Stimulated activated CD4-positive, alpha-beta T cell treated with anti-CD3 and anti-CD28 coated beads, Interleukin-2, amount 100 ng/mL, for 4 hours (primary cell): ENCODE data around the gene RASL12.

ENCODE experiments used
- DNase-seq: peaks from one replicate; pipeline ENCODE4 v3.0.0-alpha.2; 2020; ENCODE audit warnings: low read depth

The RASL12 gene

DNA sequence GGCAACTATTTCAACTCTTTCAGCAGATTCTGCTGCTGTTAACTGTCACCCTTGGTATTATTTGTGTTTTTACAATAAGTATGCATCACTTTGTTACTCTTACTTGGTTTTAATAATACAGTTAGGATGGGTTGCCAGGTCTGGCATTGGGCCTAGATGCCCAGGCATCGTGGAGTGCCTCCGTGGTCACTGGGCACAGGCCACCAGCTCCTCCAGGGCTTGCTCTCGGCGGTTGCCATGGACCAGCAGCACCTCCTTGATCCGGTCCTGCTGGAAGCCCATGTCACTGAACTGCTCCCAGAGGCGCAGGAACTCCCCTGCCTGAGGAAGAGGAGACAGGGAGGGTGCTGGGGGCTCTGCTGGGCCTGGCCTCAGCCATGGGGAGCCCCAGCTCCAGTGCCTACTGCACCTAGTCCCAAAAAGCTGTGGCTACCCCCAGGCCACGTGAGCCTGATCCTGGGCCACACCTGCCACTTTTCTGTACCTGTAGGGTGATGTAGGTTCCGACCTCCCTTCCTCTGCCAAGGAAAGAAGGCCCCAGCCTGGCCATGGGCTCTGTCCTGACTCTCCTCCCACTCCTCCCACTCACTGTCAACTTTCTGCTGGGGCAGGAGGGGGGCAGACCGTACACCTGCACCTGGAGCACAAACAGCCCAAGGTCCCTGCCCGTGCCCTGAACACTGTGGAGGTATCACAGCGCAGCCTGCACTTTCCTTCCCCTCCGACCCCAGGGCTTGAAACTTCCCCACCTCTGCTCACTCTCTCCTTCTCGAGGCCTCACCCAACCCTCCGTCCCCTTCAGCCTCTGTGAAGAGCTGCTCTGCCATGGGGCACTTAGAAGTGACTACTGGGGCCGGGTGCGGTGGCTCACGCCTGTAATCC is 25.4 kb upstream of the RASL12 start:
- no peak for DNase-seq

DNA sequence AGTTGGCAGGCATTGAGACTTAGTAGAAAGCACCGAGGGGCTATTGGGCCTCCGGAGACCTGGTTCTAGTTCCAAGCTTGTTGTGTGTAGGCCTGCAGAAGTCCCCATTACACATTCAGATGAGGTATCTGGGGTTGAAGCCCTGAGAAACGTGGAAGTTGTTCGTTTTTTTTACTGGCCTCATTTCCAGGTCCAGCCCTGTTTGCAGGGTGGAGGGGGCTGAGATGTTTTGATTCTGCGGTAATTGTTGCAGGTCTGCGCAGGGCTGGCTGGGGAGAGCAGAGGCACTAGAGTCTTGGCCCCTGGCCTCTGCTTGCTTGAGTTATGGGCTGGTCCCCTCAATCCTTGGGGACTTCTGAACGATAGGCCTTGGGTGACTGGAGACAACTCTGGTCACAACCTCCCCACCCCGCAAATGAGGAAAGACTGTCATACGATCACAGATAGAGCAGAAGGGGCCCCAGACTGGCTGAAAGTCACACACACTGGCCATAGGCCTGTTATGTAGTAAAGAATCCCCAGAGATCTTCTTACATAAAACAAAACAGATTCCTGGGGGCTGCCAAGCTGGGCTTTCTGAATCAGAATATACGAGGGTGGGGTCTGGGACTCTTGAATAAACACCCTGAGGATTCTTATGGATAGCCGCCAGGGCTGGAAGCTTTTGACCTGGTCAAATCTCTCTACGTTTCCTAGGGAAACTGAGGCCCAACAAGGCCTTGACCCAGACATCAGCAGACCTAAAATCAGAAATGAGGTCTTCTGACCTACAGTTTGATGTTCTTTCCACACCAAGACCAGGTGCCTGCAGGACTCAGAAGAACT is 24.4 kb upstream of the RASL12 start:
- no peak for DNase-seq

DNA sequence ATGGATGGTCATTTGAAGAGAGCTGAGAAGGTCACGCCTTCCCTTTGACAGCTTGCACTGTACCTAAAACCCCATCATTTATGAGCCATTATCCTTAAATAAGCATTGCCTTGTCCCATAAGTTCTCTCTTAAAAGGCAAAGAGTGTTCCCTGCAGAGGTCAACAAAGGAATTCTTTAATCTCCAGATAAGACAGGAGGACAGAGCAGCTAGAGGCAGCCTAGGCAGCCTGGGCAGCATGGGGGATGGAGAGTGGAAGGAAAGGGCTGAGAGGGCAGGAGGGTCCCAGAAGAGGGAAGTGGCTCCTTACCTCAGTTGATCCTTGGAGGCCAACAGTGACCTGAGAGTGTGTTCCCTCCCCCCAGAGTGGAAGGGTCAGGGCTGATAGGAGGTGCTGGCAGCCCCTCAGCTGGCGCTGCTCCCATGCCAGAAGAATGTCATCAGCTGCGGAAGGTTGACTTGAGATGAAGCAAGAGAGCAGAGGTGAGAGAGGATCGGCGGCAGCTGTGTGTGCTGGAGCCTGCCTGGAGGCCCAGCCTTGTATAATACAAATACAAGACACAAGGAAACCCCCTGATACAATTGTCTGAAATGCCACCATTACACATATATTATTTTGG is 21.5 kb upstream of the RASL12 start:
- DNase-seq, result no peak

DNA sequence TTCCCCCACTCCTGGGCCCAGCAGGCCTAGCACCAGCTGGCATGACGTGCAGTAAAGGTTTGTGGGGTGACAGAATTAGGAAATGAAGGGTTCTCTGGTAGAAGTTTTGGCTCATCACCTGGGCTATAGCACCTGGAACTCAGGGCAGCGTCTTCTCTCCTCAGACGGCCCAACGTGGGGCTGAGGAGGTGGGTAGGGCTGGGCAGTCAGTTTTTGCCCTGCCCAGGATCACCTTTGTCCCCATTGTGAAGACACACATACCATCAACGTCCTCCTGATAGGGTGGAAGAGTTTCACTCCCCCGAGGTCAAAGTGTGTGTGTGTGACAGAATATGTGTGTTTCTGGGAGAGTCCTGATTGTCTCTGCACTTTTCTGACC is 20.8 kb upstream of the RASL12 start:
- DNase-seq, result no peak

DNA sequence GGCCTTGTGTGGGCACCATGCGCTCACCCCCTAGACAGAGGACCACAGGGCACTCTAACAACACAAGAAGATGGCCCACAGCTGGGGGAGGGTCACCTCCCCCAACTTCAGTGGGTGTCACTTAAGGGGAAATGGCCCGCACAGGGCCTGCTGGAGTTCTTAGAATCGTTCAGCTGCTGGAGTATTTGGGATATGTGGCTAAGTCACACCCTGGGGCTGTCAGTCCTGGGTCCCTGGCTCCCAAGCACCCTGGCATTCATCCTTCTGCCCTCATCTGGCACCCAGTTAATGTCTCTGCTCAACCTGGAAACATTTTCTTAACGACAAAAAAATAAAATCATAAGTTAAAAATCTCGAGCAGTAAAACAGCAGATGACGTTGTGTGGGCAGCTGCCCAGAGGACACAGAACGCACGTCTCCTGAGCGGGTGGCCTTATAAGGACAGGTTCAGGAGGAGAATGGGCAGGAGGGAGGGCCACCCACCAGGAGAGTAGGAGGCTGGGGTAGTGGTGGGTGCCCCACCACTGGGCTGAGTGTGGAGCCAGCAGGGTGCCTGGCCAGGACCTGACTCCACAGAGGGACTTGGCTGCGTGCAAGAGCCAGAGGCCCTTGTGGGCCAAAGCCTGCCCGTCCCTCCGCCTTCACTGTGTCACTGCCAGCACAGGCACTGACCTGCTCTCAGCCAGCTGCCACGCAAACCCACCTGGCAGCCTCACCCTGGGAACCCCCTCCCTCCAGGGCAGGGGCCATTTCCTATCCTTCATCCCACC is 20.3 kb upstream of the RASL12 start:
- DNase-seq, result no peak

DNA sequence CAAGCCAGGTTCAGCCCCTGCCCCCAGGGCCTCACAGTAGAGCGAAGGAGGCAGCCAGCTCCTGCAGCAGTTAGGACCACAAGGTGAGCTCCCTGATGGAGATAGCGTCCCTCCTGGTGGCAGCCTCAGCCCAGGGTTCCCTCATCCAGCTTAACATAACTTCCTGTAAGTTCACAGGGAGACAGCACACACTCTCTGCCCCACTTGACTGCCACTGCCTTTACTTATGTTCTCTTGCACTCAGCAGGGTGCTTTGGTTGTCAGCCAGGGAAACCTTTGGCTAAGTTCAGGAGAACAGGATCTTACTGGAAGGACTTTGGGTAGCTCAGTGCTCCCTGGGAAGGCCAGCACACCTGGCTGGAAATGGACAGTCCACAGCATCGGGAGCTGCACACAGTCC is 19.6 kb upstream of the RASL12 start:
- no peak for DNase-seq

DNA sequence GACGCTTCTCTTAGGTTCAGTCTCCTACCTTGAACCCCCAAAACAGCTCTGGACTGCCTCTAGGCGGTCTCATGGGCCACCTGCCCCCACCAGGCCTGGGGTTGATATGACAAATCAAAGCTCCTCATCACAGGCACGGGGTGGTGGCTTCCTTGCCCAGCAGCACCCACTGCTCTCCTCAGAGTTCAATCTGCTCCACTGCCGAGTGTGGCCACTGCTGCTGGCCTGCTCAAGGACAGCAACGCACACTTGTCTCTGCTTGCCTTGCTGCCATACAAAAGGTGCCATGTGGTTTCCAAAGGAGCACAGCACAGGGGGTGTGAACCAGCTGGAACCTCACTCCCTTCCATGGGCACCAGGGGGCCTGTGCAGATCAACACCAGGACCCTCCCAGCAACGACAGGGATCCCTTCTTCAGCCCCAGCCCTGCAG is 18.9 kb upstream of the RASL12 start:
- DNase-seq, result no peak

DNA sequence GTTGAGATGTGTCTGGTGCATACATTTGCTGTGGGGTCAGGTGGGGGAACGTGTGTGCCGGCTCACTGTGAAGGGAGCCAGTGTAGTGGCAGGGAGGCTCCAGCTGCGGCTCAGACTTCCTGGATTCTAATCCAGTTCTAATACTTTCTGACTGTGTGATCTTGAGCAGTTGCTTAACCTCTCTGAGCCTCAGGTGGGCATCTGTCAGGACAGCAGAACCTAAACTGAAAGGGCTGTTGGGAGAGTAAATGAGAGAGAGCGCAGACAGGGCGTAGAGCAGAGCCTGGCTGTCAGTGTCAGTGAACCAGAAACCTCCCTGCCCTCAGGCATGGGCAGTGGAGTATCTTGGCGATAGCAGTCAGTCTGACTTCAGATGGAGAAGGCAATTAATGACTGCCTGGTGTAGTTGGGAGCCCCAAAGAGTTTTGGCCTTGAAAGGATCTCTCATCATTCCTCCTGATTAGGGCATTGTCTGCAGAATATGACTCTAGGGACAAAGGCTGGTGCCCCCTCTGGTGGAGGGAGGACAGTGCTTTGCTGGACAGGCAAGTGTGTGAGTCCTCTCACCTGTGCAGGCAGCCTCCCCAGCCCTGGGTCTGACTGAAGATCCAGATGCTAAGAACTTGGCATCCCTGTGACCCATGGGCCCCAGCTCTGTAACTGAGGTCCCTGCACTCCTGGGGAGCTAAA is 18.3 kb upstream of the RASL12 start:
- no peak for DNase-seq

DNA sequence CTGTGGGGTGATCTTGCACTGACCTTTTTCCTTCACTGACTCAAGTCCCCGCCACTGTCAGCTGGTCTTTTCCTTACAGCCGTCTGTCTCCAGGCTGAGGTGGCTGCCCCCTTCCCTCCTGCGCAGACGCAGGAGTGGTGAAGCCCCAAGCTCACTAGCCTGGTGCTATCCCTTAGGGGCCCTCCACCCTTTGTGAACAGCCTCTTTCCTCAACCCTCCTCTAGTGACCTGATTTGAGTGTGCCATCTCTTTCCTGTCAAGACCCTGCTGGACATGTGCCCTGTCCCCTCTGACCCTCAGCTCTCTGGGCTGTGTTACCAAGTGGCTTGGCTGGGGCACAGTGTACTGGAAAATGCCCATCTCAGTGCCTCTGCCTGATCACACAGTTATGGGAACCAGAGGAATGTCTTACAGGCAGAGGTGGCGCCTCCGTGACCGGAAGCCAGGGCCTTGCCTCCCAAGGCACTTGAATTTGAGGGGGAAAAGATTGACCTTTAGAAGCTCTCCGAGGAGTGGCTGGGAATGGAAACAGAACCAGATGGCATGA is 17.5 kb upstream of the RASL12 start:
- DNase-seq, result no peak

DNA sequence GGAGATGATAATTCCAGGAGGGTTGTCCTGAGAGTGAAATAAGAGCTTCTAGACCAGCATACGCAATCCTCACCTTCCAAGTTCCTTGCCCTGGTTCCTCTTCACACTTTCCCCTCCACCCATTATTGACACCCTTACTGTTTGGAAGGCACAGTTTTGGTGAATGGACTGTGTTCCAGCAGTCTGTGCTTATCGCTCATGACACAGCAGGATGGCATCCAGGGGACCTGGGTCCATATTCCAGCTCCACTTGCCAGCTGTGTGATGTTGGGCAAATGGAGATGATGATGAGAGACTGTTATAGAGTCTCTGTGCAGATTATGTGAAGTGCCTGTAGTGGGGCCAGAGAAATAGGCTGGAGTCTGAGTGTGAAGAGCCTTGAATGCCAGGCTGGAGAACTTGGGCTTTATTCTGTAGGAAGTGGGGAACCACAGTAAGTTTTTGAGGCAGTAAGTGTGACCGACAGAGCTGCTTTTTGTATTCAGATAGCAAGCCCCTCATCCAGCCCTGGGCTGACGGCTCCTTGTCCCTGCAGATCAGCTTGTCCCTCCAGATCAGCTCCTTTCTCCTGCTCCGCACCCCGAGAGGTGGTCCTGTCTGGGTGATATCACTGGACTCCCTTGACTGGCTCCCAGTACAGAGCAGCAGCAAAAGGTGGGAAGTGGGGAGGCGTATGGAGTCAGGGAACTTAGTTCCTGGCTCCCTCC is 16.9 kb upstream of the RASL12 start:
- no peak for DNase-seq

DNA sequence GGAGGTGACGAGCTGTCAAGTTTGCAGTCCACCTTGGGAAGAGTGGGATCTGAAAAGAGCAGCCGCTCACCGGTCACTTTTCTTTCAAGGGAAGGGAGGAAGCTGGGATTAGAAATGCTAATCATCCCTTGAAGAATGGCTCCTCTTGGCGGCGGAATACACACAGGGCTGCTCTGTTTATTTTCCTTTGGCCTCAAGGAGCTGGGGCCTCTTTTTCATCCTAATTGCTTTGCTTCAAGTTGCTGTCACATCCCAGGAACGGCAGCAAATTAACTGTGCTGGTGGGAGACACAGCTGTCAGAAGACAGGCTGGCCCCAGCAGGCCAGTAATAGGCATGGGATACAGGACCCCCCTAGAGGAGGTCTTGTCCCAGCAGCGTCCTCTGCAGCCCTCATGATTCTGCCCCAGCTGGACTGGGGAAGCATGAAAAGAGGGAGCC is 15.5 kb upstream of the RASL12 start:
- DNase-seq, result no peak

DNA sequence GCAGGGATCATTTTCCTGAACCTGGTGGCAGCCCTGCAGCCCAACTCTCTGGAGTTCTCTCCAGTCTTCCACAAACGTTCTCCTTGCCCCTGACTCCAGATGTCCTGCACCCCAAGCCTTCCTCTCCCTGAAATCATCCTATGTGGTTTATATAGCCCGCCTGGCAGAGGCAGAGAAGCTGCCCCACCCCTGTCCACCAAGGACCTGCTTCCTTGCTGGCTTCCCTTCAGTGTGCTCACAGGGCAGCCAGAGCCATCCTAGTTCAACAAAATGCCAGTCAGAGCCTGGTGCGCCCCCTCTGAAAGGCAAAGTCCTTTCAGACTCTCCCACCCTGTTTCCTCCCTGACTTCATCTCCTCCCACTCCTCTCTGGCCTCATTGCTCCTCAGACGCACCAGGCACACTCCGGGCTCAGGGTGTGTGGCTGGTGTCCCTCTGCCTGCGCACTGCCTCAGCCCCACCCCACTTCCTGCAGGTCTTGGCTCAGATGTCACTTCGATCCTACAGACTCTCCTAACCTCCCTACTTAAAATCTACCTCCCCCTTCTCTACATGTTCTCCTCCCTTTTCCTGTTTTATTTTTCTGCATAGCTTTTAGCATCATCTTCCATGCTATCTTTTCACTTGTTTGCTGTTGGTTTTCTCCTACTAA is 14.6 kb upstream of the RASL12 start:
- DNase-seq, result no peak

DNA sequence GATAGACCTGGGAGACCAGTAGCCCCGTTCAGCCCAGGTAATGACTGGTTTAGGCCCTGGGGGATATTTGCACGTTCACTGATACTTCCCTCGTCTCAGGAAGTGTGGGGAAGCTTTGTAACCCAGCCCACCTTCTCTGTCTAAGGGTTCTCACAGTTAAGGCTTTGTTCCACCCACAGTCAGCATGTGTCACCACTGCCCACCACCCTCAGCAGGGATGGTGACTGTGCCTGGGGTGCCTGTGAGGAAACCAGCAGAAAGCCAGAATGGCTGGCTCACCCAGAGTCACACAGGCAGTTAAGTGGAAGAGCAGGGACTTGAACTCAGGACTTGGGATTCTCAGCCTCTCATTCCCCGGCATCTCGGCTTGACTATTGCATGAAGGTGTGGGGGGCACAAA is 14.0 kb upstream of the RASL12 start:
- peak; percentile 18 for DNase-seq

DNA sequence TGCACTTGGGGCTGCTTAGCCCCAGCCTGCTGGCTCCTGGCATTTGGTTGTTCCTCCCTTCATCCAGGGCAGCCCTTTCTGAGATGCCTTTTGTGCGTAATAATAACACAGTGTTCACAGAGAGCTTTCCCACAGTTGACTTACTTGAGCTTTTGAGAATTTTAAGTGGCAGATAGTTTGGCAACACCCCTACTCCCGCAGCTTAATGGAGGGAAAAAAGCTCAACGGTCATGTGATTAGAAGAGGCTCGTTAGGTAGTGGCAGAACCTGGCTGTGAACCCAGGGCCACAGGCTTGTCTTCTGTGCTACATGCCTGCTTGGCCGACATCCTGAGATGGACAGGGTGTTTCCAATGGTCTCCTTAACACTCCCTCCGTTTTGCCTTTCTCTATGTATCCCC is 13.5 kb upstream of the RASL12 start:
- no peak for DNase-seq

DNA sequence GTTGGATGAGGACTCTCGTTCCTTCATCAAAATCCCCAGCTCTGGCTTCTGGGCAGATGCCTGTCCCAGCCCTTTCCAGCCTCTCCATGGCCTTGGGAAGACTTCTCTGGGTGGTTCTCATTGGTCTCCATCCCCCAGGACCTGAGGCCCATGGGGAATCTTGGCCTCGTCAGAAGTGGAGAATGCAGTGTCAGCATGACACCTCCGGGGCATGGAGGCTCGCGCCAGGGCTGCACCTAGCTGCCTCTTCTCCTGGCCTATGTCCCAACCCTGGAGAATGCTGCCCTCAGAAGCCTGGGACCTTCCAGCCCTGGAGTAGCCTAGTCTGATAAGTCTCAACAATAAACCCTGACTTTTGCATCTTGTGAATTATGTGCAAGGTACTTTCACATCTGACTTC is 11.8 kb upstream of the RASL12 start:
- DNase-seq, result no peak

DNA sequence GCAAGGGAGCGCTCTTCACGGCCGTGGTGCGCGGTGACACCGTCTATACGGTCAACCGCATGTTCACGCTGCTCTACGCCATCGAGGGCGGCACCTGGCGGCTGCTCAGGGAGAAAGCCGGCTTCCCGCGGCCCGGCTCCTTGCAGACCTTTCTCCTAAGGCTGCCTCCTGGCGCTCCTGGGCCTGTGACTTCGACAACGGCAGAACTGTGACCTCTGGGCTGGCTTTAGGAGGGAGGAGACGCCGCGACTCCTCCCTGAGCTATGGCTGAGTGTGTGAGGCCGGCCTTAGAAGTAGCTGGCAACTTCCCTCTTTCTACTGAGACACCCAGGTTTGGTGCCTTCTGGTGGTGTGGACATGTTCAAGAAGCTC is 10.2 kb upstream of the RASL12 start:
- peak; percentile 29 for DNase-seq

DNA sequence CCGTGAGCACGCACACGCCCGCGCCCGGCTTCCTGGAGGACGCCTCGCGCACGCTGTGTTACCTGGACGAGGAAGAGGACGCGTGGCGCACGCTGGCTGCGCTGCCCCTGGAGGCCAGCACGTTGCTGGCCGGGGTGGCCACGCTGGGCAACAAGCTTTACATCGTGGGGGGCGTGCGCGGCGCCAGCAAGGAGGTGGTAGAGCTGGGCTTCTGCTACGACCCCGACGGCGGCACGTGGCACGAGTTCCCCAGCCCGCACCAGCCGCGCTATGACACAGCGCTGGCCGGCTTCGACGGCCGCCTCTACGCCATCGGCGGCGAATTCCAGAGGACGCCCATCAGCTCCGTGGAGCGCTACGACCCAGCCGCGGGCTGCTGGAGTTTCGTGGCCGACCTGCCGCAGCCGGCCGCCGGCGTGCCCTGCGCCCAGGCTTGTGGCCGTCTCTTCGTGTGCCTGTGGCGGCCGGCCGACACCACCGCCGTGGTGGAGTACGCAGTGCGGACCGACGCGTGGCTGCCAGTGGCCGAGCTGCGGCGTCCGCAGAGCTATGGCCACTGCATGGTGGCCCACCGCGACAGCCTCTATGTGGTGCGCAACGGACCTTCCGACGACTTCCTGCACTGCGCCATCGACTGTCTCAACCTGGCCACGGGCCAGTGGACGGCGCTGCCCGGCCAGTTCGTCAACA is 9.6 kb upstream of the RASL12 start:
- no peak for DNase-seq

DNA sequence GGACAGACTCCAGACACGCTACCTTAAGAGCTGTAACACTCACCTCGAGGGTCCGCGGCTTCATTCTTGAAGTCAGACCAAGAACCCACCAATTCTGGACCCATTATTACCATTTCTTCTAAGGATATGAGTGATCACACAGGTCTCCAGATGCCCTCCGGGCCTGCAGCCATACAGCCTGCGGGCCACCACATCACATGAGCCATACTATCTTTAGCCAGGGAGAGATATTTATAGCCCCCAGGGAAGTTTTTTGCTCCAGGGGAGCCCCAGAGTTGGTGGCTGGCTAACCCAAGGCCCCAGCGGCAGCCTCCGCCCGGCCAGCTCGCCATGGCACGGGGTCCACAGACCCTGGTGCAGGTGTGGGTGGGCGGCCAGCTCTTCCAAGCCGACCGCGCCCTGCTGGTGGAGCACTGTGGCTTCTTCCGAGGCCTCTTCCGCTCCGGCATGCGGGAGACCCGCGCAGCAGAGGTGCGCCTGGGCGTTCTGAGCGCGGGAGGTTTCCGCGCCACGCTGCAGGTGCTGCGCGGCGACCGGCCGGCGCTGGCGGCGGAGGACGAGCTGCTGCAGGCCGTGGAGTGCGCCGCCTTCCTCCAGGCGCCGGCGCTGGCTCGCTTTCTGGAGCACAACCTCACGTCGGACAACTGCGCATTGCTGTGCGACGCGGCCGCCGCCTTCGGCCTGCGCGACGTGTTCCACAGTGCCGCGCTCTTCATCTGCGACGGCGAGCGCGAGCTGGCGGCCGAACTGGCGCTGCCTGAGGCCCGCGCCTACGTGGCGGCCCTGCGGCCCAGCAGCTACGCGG is 8.9 kb upstream of the RASL12 start, which contains the start of gene KBTBD13:
Gene KBTBD13 (plus strand): TSS at position 261 of the 805 bp plus-strand sequence. CDS start 70 bp downstream, at position 331.
- no peak for DNase-seq
